NCI-H1105 (cell line): Measurements from ENCODE around the gene ADAMTSL2.
A peak's percentile ranks its signal among the peaks of the same experiment; 100 is the strongest.

Experiments
- DNase-seq: peaks from one replicate; lab custom pipeline; 2025; lab: John Stamatoyannopoulos, UW

The ADAMTSL2 gene

DNA sequence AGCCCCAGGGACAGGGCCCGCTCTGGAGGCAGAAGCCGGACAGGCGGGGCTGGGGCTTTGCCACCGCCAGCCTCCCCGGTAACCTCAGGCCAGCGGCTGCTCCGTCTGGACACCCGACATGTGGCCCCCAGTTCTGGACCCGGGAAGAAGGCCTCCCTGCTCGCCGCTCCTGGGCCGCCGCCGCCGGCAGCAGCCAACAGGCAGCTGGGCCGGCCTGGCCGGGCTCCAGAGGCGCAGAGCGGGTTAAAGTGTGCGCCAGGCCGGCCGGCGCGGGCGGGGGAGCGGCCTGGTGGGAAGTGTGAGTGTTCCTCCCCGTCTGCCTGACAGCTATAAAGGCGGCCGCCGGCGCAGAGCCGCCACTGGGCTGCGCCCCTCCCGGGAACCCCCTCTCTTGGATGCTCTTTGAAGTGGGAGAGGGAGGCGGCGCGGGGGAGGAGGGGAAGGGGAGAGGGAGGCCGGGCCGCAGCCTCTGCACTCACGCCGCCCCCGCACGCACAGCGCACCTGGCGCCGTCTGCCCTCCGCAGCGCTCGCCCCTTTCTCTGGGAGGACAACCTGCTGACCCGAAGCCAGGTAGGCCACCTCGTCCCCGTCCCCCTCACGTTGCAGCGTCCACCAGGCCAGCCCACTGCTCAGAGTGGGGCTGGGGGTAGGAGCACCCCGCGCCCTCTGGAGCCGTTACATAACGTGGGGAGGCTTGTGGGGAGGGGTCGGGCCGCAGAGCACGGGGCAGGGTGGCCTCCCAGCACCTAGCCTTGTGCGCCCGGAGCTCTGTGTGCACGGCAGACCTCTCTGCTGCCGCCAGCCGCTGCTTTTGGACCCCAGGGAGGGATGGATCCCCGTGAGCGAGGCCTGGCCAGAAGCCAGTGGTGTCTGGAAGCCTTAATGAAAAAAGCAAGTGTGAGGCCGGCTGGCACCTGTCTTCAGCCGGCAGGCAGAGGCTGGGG, at the start of gene ADAMTSL2:
ADAMTSL2 (plus strand) TSS at position 359 of the 946 bp plus-strand sequence. CDS start 2,009 bp downstream, outside the sequence.
- DNase-seq = peak; percentile 88

DNA sequence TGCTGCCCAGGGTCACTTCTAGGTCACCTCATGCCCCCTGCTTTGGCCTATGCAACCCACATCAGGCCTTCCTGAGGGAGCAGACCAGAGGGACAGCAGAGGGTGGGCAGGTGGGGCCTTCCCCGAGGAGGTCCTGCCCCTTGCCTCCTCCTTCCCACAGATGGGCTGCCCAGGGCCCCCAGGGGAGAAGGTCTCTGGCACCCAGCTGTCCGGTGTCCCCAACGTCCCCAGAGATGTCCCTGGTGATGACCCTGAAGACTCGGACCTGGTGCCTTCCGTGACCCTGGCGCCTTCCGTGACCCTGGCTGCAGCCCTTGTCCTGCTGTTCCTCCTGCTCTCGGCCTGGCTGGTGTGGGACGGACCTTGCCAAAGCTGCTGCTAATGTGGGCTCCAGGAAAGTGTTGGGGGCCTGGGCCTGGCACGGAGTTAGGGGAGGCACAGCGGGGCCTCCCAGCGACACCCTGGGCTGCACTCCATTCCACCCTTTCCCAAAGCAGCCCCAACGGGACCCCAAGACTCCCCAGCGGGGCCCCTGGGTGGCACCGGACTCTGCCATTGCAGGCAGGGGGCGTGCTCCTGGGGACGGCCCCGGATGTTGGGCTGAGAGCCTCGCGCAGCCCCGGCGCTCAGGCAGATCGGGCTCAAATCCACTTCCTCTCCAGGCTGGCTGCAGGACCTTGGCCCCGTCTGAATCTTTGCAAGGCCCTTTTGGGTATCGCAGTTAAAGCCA, 48.8 kb upstream of the ADAMTSL2 start:
- no peak for DNase-seq

GRCh38 chr9:133487331-133487725, 47.2 kb upstream of the ADAMTSL2 start:
- no peak for DNase-seq

DNA sequence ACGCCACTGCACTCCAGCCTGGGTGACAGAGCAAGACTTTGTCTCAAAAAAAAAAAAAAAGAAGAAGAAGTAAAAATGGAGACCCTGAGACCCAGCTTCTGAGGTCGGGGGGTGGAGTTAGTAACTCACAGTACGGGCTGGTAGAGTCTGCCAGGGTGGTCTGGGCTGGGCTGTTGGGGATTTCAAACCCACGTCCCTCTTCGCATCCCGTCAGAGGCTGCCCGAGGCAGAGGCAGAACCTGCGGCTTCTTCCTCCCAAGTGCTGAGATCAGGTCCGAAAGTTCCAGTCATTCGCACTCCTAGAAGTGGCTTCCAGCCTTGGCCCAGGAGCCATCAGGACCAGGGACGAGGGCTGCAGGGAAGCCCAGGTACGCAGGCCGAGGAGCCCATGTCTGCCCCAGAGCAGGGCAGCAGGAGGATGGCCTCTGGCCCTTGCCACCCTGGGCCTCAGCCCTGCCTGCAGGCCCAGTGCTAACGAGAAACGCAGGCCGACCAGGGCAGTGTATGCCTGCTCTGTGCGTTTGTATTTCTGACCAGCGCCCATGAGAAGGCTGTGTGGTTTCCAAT, 45.7 kb upstream of the ADAMTSL2 start:
- no peak for DNase-seq

DNA sequence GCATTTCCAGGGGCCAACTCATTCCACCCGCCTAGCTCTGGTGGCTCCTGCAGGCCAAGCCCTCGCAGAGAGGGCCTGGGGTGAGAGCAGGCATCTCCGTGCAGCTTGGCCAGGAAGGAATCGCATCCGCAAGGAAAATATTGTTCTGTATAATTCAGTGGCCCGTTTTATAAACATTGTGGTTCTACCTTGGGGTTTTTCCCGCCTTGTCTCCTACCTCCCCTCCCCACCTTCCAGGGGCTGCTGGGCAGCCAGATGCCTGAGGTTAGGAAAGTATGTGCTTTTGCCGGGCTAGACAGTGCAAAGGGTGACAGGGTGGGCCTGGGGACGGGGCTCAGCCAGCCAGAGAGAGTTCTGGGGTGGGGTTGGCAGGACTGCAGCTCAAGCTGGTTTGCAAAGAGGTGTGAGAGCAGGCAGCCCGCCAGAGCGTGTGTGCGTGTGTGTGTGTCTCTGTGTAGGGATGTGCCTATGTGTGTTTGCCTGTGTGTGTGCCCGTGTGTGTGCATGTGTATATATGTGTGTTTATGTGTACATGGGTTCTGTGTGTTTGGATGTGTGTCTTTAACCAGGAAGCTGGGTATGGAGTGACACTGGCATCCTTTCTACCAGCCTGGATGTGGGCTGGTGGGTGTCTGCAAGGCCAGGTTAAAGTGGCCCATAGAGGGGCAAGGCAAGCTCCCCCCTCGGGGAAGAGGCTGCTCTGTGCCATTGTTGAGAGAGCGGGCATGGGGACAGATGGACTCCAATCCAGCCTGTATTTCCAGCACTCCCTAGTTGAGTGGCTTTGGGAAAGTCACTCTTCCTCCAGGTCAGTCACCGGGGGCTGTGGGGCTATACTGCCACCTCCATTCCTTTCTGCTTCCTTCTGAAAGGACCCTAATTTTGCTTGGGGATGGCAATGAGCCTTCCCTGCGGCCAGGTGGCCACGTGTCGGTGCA, 45.0 kb upstream of the ADAMTSL2 start:
- no peak for DNase-seq

DNA sequence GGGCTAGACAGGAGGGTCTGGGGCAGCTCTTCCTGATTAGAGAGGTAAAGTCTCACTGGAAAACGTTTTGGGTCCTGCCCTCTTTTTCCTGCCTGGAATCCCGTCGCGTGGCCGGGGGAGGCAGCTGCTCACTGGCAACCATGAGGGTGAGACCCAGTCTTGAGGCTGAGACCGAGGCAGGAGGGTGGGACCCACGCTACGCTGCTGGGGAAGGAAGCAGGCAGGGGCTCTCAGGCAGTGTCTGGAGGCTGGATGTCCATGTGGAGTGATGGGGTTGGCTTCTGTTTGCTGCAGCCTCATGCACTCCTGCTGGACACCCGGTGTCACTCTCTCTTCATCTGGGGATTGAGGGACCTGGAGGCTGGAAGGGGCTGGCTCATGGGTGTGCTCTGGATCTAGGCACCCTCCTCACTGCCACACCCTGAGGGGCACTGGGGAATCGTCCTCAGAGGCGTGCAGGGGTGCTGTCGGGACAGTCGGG, 44.3 kb upstream of the ADAMTSL2 start:
- no peak for DNase-seq

- DNase-seq = no peak
Measured at GRCh38 chr9:133490865-133491655, 43.4 kb upstream of the ADAMTSL2 start.

DNA sequence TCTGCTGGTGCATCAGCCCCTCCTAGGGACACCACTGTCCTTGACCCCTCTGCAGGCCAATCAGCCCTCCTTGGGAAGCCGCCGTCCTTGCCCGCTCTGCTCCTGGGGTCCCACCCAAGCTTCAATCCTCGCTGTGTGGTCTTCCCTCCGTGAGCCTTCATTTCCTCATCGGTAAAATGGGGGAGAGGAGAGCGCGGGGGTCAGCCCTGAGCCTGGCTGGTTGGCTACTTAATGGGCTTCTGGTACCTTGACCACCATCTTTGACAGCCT, 42.9 kb upstream of the ADAMTSL2 start:
- DNase-seq = no peak

DNA sequence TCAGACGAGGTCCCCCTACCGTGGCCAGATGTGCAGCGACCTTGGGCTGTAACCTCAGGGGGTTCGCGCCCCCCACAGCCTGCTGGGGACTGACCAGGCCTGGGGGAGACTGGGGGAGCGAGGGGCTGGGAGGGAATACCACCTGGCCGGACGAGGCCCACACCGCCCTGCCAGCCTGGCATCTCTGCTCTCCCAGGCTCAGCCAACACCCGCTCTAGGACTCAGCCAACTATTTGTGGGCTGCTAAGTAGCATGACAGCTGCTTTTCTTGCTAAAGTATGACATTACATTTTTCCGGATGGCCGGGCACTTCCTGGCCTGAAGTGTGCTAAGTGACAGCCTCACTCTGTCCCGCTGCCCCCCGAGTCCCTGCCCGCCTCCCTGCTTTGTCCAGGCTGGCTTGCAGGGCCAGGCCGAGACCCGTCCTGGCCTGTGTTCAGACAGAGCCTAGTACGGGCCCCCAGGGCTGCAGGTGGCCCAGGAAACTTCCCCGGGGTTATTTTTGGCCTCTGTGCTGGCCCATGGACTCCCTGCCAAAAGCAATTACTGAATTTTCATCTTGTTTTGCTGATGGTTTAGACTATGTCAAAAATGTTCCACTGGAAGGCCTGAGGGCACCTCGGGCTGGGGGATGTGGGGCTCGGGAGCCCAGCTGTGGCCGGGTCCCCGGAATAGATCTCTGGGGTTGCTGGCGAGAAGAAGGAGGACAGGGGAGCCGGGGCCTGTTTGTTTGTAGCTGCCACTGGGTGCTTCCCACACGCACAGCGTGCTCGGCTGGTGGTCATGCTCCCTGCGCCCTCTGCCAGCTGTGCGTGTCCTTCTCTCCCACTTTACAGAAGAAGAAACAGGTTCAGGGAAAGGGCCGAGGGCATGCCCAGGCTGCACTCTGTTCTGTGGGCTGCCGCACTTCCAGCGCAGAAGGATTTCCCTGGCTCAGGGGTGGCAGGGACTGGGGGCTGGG, 42.2 kb upstream of the ADAMTSL2 start:
- no peak for DNase-seq

DNA sequence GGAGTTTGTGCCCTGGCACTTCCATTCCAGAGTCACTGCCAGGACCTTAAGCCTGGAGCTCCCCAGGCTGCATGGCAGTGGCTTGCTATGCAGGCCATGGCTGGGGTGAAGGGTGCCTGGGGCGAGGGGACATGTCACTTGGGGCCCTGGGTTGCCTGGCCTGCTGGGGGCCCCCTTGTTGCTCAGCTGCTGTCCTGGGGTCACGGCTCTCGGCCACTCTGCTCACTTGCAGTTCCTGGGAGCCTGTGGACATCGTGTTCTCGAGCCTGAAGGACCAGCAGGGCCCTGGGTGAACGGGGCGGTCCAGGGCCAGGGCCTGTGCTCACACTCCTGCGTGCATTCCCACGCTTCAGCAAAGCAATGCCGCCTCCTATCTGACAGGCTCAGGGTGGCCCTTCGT, 41.1 kb upstream of the ADAMTSL2 start:
- DNase-seq = no peak

GRCh38 chr9:133493845-133494540, 40.5 kb upstream of the ADAMTSL2 start:
- DNase-seq = no peak

DNA sequence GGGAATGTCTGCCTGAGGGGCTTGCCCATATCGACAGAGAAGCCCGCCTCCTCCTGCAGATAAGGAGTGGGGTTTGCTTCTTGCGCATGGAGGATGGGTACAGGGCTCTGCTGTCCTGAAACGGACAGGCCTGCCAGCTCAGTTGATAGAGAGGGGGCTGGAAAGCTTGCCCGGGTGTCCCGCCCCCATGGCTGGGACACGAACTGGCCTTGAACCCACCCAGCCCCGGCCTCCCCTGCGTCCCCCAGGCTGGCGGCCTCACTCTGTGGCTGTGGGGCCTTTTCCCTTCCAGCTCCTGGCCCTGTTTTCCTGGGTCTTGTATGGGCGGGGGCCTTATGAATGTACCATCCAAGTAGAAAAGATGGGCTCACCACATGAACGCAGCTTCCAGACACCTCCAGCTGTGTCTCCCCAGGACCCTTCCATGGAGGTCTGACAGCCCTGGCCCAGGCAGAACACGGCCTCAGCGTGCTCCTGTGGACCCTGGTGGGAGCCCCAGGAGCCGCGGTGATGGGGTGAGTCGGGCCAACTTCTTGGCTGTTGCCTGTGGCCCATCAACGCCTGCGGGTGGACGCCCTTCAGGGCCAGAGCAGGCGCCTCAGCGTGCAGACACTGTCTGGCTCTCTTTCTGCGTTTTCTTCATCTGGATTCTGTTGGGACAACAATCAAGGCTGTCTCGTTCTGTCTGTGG, 39.7 kb upstream of the ADAMTSL2 start:
- no peak for DNase-seq

- no peak for DNase-seq
Measured at GRCh38 chr9:133495327-133496293, 38.9 kb upstream of the ADAMTSL2 start.

GRCh38 chr9:133496861-133497842, 37.4 kb upstream of the ADAMTSL2 start:
- DNase-seq = no peak

DNA sequence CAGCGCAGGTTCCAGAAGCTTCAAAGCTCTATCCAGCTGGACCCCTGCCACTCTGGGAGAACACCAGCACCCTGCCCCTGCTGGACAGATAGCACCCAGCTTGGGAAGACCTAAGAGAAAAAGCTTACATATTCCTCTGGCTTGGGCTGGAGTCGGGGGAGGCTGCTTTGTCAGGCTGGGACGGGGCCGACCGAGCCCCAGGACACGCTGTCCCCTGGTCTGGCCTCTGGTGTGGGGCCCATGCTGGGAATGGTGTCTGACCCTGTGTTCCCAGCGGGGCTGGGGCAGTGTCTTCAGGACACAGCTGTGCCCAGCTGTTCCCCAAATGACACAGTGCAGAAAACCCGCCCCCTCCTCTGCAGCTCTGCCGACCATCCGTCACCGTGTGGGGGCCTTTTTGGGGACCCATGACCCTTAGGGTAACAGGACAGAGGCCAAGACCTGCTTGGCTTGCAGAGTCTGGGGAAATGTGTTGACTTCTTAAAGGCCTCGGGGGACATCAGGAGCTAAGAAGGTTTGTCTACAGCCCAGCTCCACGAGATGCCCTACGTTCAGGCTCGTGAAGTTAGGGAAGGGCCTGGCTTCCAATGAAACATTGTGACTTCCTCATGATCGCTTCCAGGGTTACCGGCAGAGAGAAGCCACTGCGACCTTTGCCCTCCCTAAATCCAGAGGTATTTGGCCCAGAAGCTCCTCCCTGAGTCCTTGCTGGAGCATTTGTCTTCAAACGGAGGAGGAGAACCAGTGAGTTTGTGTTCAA, 35.2 kb upstream of the ADAMTSL2 start:
- no peak for DNase-seq
